K562 (cell line): ENCODE measurements around the gene LRP2BP. TPM values are rescaled to one million over a fixed set of nuclear protein-coding genes. Genes with fewer than 3 reads are reported as not detected.

Experiments used
- CBX8 ChIP-seq: fragments of 200-600 bp; sonication (generic); IDR thresholded peaks from 2 replicates; pipeline ENCODE4 v1.6.1; 2012; ENCODE audit warnings: borderline replicate concordance, mixed run types, low read depth, mild to moderate bottlenecking, moderate library complexity, mixed read lengths, low read length, control low read depth, inconsistent platforms; ENCODE audit not compliant: poor library complexity, severe bottlenecking; ENCODE audit errors: extremely low read depth
- CEBPG ChIP-seq, 3 experiments: fragments of 200-800 bp in 1 of 3; sonication (Bioruptor generic) in 1 of 3; sonication (generic) in 1 of 3; formaldehyde crosslinking in 1 of 3; IDR thresholded peaks in 2 of 3; conservative IDR thresholded peaks in 1 of 3; 2 replicates each; pipeline versions ENCODE4 v1.6.1 to v1.8.0; 2016 to 2022; ENCODE audit warnings: missing compliant biosample characterization in 2 of 3, missing genetic modification characterization in 2 of 3, mild to moderate bottlenecking in 1 of 3, missing genetic modification reagents in 1 of 3
- HNRNPUL1 ChIP-seq: fragments of 200-400 bp; formaldehyde crosslinking; IDR thresholded peaks from 2 replicates; pipeline ENCODE4 v1.6.1; 2017; ENCODE audit warnings: low read length
- JUNB ChIP-seq: fragments of 450-650 bp; formaldehyde crosslinking; conservative IDR thresholded peaks from 2 replicates; pipeline ENCODE4 v1.4.0; 2020; ENCODE audit warnings: mild to moderate bottlenecking
- MAFK ChIP-seq: IDR thresholded peaks from 2 replicates; pipeline ENCODE4 v1.6.1; 2011; ENCODE audit warnings: low read length, improper control_type of control experiment
- MEIS2 ChIP-seq: fragments of 450-650 bp; IDR thresholded peaks from 2 replicates; pipeline ENCODE4 v1.6.1; 2014; ENCODE audit warnings: mild to moderate bottlenecking; ENCODE audit not compliant: partially characterized antibody
- MIER1 ChIP-seq: fragments of 450-650 bp; IDR thresholded peaks from 2 replicates; pipeline ENCODE4 v1.6.1; 2016; ENCODE audit warnings: antibody characterized with exemption, mild to moderate bottlenecking, low read depth
- PKNOX1 ChIP-seq: fragments of 450-650 bp; IDR thresholded peaks from 2 replicates; pipeline ENCODE4 v1.6.1; 2016
- RBM14 ChIP-seq: fragments of 200-400 bp; formaldehyde crosslinking; IDR thresholded peaks from 2 replicates; pipeline ENCODE4 v1.6.1; 2018; ENCODE audit warnings: low read depth, mild to moderate bottlenecking, low read length, moderate library complexity, borderline replicate concordance; ENCODE audit not compliant: insufficient read depth
- SPI1 ChIP-seq: IDR thresholded peaks from 2 replicates; pipeline ENCODE4 v1.6.1; 2011; ENCODE audit warnings: low read depth, low read length, control low read depth, borderline replicate concordance
- TSC22D4 ChIP-seq: fragments of 450-650 bp; IDR thresholded peaks from 2 replicates; pipeline ENCODE4 v1.6.1; 2016; ENCODE audit warnings: missing genetic modification characterization, missing biosample characterization, control low read depth
- ZFP36 ChIP-seq: fragments of 150-350 bp; IDR thresholded peaks from 2 replicates; pipeline ENCODE4 v1.6.1; 2018; ENCODE audit warnings: low read length, low read depth; ENCODE audit not compliant: partially characterized antibody
- ZNF512 ChIP-seq: IDR thresholded peaks from 2 replicates; pipeline ENCODE4 v1.6.1; 2016; ENCODE audit warnings: missing genetic modification characterization, missing compliant biosample characterization
- ZNF589 ChIP-seq: fragments of 200-800 bp; sonication (Bioruptor generic); IDR thresholded peaks from 2 replicates; pipeline ENCODE4 v1.6.1; 2016; ENCODE audit warnings: low read depth, missing genetic modification characterization, missing compliant biosample characterization
- polyA plus RNA-seq, 8 experiments: library from polyadenylated mRNA; depleted of rRNA in 4 of 8; stranded (reverse) in 5 of 8; unstranded in 3 of 8; fragments of >200 nt; fragmentation: Nextera tagmentation in 2 of 8; fragmentation: Illumina TruSeq in 1 of 8; extraction: Ambion mirVana in 2 of 8; extraction: Trizol in 1 of 8; gene quantifications; 2 replicates each; pipeline versions ENCODE4 v1.2.1 to v1.2.3, GENCODE V29; 2011 to 2014; ENCODE audit warnings: inconsistent platforms in 1 of 8, missing spikeins in 1 of 8
- total RNA-seq, 7 experiments: library from RNA; depleted of rRNA in 6 of 7; stranded (reverse); fragments of >200 nt in 6 of 7; fragmentation: Illumina TruSeq in 2 of 7; extraction: Trizol in 2 of 7; gene quantifications; 2 replicates each; pipeline versions ENCODE4 v1.2.1 to v1.2.3, GENCODE V29; 2011 to 2021; ENCODE audit warnings: low replicate concordance in 1 of 7
- TF ChIP-seq, protein P1 (sequence below), 2 experiments: fragments of 450-650 bp; IDR thresholded peaks; 2 replicates each; pipeline ENCODE4 v1.6.1; 2016; ENCODE audit warnings: mild to moderate bottlenecking in 2 of 2, borderline replicate concordance in 1 of 2, low read depth in 1 of 2, moderate library complexity in 1 of 2

Gene LRP2BP
- total and polyA plus RNA-seq, 9 of the 15 experiments (the other 6 are each of a cell fraction or from before 2014, with no cell fraction given): 0.42 to 2.1 (median 0.62) TPM

DNA sequence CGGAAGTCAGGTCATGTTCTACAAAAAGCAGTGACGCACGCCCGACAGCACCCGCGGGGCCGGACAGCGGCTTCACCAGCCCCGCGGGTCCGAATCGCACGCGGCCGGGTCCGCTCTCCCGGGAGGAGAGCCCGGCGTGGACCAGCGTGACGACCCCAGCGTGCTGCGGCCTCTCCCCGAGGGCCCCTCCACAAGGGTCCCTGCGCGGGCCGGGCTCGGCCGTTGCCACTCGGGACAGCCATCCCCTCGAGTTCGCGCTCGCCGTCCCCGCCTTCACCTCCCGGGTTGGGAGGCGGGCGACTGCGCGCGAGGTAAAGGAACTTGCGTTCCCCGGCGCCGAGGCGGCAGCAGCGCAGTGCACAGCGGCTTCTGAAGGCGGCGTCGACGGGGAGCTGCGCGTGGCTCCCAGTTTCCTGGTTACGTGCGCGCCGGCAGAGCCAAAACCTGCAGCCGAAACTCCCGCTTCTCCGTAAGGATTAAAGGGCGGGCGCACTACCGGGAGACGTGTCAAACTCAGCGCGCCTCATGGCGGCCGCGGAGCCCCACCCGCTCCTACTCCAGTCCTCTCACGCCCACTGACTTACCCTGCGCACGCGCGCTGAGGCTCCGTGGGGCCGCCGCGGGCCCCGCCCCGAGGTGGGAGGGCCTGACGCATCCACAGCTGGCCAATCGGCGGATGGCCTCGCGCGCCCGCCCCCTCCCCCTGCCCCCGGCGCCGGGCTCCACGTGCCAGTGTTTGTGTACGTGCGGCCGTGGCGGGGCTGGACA lies 416 bp upstream of the LRP2BP start (continued):
- TF ChIP-seq MEIS2 (peak; percentile 82), PKNOX1 (0 out of 2 replicates have a peak, but pooled peaks have one; percentile 26), HNRNPUL1 (no peak), ZFP36 (no peak), TSC22D4 (tag) (no peak), JUNB (CRISPR knock-in tag) (0 out of 2 replicates have a peak, but pooled peaks have one; percentile 9), RBM14 (no peak), MAFK (no peak), CEBPG (CRISPR knock-in tag; IDR thresholded peaks at IDR 0.05) (no peak), CEBPG (tag; conservative IDR thresholded peaks at IDR 0.05 in 1 of 2, IDR thresholded peaks at IDR 0.05 in 1 of 2) (no peak), CBX8 (no peak), ZNF512 (tag) (no peak), ZNF589 (CRISPR knock-in tag) (peak; percentile 86), SPI1 (no peak), MIER1 (0 out of 2 replicates have a peak, but pooled peaks have one; percentile 69)
- TF ChIP-seq, protein P1, sequence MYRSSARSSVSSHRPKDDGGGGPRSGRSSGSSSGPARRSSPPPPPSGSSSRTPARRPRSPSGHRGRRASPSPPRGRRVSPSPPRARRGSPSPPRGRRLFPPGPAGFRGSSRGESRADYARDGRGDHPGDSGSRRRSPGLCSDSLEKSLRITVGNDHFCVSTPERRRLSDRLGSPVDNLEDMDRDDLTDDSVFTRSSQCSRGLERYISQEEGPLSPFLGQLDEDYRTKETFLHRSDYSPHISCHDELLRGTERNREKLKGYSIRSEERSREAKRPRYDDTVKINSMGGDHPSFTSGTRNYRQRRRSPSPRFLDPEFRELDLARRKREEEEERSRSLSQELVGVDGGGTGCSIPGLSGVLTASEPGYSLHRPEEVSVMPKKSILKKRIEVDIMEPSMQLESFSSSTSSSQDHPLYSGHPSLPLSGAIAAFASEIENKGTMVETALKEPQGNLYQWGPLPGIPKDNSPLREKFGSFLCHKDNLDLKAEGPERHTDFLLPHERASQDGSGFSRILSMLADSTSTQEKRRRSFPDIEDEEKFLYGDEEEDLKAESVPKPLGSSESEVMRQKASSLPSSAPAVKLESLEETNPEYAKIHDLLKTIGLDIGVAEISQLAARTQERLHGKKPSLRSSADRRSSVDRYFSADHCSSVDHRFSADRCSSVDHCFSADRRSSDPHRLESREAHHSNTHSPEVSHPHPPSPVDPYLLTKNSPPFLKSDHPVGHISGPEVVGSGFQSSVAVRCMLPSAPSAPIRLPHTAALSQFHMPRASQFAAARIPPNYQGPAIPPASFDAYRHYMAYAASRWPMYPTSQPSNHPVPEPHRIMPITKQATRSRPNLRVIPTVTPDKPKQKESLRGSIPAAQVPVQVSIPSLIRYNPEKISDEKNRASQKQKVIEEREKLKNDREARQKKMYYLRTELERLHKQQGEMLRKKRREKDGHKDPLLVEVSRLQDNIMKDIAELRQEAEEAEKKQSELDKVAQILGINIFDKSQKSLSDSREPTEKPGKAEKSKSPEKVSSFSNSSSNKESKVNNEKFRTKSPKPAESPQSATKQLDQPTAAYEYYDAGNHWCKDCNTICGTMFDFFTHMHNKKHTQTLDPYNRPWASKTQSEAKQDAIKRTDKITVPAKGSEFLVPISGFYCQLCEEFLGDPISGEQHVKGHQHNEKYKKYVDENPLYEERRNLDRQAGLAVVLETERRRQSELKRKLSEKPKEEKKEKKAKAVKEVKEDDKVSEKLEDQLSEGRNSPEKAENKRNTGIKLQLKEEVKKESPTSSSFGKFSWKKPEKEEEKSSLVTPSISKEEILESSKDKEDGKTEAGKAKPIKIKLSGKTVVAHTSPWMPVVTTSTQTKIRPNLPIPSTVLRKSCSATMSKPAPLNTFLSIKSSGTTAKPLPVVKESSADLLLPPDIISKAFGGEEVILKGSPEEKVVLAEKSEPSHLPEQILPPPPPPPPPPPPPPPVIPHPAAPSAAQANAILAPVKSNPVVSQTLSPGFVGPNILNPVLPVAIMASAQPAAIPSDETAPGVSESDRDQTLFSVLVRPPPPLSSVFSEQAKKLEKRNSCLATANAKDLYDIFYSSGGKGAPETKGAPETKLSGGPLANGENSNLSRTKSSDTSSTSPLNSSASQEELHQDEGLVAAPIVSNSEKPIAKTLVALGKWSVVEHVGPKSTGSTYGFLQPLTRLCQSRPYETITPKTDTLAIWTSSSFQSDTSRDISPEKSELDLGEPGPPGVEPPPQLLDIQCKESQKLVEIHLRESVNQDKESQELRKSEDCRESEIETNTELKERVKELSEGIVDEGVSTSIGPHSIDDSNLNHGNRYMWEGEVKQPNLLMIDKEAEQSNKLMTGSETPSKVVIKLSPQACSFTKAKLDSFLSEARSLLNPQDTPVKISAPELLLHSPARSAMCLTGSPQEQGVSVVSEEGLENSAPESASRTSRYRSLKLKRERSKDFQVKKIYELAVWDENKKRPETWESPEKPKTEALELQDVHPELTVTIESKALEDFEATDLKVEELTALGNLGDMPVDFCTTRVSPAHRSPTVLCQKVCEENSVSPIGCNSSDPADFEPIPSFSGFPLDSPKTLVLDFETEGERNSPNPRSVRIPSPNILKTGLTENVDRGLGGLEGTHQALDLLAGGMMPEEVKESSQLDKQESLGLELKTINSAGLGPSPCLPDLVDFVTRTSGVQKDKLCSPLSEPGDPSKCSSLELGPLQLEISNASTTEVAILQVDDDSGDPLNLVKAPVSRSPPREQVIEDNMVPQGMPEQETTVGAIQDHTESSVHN (IDR thresholded peaks at IDR 0.05; ENCODE audit: borderline replicate concordance in 1 of 2, low read depth in 1 of 2): no peak
